GM19351 (cell line): ENCODE data around the gene S100P.
"Not testable (repeated sequence)": the region's sequence is repeated elsewhere in the genome, so short reads cannot be mapped to it uniquely, and the experiment has no call there.

Source experiments
- ATAC-seq: cut with Tn5 transposase; IDR thresholded peaks from one replicate; pipeline ENCODE4 v1.9.1; 2021; ENCODE audit warnings: mild to moderate bottlenecking, moderate library complexity; ENCODE audit not compliant: unreplicated experiment

S100P gene

DNA sequence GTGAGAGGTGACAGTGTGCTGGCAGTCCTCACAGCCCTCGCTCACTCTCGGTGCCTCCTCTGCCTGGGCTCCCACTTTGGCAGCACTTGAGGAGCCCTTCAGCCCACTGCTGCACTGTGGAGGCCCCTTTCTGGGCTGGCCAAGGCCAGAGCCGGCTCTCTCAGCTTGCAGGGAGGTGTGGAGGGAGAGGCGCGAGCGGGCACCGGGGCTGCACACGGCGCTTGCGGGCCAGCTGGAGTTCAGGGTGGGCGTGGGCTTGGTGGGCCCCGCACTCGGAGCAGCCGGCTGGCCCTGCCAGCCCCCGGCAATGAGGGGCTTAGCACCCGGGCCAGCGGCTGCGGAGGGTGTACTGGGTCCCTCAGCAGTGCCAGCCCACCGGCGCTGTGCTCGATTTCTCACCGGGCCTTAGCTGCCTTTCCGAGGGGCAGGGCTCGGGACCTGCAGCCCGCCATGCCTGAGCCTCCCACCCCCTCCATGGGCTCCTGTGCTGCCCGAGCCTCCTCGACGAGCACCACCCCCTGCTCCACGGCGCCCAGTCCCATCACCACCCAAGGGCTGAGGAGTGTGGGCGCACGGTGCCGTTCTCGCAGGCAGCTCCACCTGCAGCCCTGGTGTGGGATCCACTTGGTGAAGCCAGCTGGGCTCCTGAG, 21.0 kb upstream of the S100P start:
- not testable (repeated sequence) for ATAC-seq

DNA sequence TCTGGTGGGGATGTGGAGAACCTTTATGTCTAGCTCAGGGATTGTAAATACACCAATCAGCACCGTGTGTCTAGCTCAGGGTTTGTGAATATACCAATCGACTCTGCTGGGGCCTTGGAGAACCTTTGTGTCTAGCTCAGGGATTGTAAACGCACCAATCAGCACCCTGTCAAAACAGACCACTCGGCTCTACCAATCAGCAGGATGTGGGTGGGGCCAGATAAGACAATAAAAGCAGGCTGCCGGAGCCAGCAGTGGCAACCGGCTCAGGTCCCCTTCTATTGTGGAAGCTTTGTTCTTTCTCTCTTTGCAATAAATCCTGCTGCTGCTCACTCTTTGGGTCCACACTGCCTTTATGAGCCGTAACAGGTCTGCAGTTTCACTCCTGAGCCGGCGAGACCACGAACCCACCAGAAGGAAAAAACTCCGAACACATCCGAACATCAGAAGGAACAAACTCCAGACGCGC, 20.5 kb upstream of the S100P start:
- not testable (repeated sequence) for ATAC-seq

DNA sequence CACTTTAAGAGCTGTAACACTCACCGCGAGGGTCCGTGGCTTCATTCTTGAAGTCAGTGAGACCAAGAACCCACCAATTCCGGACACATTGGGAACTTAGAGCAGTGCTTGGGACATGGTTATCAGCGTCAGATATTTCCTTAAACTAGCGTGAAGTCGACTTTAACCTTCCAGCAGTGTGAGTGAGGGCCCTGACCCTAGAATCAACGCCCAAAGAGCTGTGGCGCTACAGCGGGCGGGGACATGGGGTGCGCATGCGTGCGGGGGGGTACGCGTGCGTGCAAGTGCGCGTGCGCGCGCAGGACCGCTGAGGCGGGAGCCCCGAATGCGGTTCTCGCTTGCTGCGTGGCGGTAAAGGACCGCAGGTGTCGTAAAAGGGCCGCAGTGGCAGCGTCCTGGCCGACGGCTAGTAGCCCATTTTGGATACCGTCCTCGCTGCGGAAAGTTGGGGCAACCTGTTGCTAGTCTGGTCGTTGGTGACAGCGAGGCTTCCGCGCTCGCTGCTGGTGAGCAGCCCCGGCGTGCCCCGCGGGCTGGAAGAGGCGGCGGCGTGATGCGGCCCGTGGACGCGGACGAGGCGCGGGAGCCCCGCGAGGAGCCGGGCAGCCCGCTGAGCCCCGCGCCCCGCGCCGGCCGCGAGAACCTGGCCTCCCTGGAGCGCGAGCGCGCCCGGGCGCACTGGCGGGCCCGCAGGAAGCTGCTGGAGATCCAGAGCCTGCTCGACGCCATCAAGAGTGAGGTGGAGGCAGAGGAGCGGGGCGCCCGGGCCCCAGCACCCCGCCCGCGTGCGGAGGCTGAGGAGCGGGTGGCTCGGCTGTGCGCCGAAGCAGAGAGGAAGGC, 19.8 kb upstream of the S100P start:
- ATAC-seq: peak; percentile 75

DNA sequence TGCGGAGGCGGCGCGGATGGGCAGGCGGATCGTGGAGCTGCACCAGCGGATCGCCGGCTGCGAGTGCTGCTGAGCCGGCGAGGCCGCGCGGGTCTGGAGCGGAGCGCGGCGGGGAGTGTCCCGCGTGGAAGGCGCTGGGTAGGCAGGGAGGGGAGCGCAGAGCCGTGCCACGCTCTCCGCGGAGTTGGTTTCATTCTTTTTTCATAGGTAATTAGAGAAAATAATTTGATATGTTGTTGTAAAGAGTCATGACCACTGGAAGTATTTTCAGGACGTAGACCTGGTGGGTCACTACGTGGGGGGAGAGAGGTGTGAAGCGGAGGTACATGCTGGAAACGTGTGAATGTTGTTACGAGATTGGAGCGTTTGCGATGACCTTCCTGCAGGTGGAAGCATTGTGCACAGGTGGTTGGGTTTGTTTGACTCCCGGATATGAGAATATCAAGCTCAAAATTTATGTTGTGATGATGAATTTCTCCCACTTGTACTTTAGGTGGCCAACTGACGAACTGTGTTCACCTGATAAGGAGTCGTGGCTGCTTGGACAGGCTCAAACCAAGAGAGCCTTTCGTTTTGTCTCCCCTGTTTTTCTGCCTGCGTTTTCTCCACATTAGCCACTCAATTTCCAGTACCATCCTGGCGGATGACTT, 19.1 kb upstream of the S100P start:
- peak; percentile 46 for ATAC-seq

DNA sequence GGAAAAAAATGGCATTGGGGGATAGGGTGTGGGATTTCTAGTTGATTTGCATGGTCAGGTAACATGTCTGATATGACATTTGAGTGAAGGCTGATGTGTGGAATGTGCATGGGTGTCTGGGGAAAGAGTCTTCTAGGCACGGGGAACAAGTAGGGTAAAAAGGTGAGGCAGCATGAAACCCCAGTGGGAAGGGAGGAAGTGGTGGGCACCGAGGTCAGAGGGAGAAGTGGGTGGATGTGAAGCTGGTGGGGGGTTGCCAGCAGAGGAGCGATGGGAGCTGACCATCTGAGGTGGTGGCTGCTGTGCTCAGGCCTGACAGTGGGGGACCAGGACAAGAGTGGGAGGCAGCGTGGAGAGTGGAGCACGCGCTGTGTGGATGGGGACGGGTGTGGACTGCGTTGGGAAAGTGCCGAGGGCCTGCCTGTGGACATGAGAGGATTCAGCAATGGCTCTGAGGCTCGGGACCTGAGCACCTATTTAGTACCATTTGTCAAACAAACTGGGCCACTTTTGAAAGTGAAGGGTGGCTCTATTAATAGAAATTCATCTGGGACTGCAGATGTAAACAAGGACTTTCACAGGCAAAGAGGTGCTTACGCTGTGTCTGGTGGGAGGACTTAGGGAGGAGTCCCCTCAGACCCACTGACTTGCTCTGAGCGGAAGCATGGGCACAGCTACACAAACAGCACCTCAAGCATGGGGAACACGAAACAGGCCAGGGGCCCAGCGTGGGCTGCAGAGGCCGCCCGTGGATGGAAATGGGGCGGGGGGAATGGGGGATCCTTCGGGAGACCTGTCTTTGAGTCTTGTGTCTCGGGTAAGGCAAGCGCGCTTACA, 16.7 kb upstream of the S100P start:
- no peak for ATAC-seq

DNA sequence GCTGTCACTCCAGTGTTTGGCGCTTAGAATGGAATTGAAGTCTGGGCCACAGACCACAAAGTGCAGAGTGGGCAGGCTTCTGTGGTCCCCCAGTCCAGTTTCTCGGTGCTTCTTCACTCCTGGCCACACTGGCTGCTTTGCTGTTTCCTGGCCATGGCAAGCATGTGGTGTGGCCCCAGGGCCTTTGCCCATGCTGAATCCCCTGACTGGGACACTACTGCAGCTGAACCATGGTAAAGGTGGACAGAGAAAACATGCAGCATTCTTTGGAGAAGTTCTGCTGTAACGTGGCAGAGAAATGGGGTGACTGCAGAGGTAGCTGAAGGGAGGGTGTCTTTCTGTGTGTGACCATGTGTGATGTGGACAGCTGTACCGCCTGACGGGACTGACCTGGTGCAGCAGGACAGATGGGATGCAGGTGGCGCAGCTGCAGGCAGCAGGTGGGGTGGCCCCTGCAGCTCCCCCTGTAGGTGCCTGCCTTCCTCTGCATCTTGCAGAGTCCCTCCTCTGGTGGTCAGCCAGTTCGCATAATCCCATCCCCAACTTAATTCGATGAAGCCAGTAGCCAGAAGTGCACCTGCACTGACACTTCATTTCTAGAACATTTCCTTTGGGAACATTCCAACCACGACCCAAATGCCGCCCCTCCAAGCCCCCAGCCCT, 13.2 kb upstream of the S100P start:
- ATAC-seq: no peak

DNA sequence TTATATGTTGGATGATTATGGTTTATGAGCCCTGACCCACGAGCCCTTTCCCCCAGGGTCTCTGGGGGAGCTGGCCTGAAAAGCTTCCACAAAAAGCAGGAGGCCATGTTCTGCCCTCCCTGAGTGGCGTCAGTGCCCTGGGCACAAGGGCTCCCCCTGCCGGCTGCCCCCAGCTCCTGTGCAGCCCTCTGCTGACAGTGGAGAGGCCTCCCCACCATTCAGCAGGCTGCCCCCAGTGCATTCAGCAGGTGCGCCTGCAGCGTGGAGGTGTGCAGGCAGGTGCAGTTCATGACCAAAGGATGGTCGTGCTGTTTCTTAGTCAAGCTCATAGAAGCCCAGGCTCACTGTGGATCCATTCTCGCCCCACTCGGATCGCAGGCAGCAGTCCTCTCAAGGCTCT, 12.5 kb upstream of the S100P start:
- ATAC-seq: no peak

DNA sequence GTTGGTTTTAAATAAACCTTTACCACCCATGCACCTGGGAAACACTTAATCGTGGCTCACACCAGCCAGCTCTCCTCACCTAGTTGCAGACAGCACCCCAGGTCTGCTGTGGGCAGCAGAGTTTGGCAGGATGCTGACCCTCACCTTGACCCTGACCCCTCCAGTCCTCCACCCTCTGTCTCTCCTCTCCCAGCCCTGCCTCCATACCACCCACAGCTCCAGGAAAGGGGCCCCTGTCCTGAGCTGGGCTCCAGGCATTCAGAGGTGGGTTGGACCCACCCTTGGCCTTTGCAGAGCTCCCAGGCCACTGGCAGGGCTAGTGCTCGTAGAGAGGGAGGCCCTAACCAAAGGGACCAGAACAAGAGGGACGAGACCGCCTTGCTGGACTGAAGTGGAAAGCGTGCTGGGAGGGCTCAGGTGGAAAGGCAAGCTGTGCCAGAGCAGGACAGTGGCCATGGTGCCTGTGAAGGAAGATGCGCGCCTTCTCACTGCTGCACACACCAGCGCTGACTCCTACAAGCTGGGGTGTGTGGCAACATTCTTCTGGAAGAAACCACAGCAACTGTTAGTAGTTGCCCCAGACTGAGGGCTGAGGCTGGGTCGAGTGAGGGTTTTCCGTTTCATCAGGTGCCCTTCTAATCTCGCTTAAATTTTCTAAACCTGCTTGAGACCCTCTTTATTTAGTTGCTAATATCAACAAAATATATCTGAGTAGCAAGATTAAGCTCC, 10.7 kb upstream of the S100P start:
- ATAC-seq: no peak

DNA sequence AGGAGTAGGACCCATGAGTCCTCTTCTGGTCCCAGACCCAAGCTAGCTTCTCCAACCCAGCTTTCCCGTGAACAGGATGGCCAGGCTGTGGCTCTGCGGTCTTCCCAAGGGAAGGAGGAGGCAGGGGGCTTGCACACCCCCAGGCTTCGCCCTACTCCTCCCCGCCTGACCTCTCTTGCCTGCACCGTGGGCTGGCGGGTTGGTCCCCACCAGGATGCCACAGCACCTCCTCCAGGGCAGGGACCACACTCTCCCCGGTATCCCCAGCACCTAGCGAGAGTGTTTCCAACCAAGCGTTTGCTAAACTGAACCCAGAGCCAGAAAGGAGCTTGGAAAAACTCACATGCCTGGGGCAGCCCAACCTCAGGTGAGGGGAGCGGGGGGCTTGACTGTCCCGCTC, 9.0 kb upstream of the S100P start:
- ATAC-seq: no peak

DNA sequence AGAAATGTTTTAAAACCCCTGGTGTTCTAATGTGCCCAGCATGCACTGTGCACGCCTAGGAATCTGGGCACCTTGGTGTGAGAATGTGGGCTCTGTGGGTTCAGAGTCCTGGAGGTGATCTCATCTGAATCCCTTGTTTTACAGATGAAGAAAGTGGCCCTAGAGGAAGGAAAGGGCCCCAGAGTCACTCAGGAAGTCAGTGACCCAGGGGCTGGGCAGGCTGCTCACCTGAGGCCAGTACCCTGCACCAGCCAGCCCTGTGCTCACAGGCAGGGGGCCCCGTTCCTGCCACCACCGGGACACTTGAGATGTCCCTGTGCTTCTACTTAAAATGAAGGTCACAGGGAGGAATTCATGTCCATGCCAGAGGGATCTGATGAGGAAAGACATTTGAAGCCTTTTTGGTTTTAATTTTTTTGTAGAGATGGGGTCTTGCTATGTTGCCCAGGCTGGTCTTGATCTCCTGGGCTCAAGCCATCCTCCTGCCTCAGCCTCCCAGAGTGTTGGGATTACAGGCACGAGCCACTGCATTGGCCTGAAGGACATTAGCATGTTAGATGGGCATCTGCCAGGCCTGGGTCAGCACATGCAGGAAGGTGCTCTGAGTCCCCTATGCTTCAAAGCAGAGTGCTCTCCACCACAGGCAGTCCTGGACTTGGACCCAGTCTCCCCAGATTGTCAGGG, 7.4 kb upstream of the S100P start:
- no peak for ATAC-seq

DNA sequence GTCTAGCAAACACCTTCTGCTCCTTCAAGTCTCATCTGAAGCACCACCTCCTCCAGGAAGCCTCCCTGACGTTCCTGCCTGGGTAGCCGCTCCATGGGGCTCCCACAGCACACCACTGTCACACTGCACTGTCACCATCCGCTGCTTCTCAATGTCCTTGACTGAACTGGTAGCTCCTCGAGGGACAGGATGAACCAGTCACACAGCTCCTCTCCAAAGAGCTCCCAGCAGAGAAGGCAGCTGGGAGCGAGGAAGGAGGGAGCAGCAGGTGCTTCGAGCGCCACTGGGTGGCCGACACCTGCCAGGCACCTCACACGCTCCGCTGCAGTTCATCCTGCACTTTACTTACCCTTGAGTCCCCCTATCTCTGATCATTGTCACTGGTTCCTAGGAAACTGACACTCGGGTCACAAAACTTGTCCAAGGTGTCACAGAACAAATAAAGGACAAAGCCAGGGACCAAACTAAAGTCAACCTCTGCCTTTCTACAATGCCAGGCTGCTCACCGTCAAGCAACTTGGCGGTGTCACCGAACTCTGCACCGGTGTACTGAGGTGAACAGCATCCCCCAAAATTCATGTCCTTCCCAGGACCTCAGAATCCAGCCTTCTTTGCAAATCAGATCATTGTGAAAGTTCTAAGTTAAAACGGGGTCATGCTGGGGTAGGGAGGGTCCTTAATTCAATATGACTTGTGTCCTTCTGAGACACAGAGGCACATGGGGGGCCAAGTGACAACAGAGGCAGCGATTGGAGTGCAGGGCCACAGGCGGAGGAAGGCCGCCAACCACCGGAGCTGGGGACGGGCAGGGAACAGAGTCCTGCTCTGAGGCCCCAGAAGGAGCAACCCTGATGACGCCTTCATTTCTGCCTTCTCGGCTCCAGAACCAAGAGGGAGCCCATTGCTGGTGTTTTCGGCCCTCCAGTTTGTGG, 5.5 kb upstream of the S100P start:
- no peak for ATAC-seq

DNA sequence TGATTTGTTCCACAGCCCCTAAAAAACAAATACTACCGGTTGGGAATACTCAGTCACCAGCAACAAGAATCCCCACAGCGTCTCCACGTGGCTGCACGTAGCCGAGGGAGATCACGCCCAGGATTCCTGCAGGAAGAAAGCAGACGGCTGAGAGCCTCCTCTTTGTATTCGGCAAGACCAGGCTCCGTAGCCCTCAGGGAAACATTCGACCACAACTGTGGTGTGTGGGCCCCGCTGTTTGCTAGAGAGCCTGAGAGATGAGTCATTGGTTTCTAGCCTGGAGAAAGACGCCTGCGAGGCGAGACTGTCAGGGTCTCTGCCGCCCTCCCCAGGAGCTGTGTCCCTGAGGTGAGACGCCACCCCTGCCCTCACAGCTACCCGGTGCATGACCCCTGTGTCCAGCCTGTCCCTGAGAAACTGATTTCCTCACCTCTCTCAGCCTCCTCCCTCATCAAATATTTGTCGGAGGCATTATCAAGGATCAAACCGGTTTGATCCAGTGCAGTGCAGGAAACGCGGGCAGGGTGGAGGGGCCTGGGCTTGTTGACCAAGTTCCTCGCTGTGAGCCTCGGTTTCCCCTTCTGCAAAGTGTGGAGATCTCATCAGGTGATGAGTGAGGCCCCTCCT, 4.7 kb upstream of the S100P start:
- peak; percentile 98 for ATAC-seq

DNA sequence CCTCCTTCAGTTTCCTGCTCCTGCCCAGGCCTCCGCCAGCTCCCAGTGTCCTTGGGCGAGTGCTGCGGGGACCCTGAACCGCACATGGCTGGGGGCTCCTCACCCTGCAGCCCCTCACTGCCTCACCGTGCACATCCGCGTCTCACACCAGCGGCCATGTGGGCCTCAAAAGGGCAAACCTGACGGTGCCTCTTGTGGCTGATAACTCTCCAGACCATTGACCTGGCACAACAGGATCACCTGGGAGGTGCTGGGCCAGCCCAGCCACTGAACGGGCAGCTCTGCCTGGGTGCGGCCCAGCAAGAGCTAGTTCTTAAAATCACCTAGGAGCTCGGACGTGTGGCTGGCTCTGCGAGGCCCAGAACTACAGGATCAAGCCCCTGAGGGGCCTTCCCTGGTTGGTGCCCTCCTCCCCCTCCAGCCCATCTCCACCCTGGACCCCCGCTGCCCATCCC, 4.1 kb upstream of the S100P start:
- no peak for ATAC-seq

DNA sequence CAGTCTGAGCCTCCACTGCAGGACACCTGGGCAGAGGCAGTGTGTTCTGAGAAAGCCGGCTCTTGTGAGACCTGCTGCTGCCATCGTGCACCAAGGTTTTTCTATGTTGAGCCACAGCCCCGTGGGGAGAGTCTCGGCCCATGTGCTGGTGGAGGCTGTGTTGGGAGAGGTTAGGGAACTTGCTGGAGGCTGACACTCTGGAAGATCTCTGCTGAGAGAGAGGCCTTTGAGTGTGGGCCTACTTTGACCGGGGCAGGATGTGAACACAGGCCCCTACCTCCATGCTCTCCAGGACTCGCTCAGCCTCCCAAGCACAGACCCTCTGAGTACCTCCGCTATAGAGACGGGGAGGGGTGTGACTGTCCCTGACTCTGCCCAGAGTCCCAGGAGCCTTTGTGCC, 1.3 kb upstream of the S100P start:
- ATAC-seq: no peak

DNA sequence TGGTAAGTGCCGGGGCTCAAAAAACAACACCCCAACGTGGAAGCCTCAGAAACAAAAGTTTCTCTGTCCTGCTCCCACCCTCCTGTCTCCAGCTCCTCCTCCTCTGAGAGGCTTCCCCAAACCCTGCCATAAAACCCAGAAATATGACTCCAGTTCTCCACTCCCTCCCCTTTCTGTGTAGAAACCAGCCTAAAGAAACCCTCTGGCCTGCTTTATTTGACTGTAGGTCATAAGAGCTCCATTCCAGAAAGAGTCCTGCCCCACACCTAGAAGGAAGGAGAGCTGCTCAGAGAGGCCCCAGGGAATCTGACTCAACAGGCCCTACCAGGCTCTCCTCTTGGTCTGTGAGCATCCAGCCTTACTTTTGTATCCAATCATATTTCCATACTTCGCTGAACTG, 872 bp upstream of the S100P start:
- ATAC-seq: no peak

DNA sequence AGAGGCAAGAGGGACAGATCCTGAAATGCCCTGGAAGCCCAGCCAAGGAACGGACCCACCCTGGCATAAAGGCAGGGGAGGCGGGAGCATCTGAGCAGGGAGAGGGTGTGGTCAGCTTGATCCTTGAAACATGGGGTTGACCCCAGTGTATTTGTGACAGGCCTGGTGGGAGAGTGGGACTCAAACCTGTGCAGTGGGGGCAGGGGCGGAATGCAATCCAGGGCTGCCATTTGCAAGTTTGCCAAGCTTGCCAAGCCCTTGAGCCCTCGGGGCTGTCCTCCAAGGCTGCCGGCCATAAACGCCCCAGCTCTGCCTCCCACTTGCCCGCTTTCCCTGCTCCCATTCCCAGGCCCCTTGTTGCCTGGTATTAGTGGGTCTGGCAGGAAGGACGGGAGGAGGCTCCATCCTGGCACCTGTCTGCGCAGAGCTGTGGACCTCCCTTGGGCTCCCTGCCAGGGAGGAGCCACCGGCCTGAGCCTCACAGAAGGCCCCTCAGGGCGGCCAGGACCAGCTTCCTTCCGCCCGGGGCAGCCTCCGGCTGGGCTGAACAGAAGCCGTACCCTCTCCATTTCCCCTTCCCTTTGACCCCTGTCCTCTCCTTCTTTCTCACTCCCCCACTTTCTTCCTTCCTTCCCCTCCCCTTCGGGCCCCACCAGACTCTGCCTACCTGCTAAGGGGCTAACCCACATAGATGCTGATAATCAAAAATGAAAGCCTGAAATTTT, 661 bp downstream of the S100P start:
- ATAC-seq: no peak
